Endothelial cell of umbilical vein (primary cell): ENCODE data around the gene ANGEL2. TPM values are rescaled to one million over a fixed set of nuclear protein-coding genes. Genes with fewer than 3 reads are reported as not detected.

Source experiments
- BruUV-seq: library from RNA; stranded (reverse); fragments of 400-500 nt; replicated peaks from 2 replicates; lab custom pipeline; 2021; lab: Mats Ljungman, UMichigan
- CTCF ChIA-PET: fragments of 300-600, 350-600 bp; sonication (Branson Sonifier 250); formaldehyde crosslinking; loops from one replicate; lab custom pipeline; 2021; ENCODE audit warnings: antibody characterized with exemption, inconsistent platforms; lab: Charles Lee
- POLR2A ChIA-PET: fragments of 300-600, 350-600 bp; sonication (Branson Sonifier 250); formaldehyde crosslinking; loops from one replicate; lab custom pipeline; 2021; ENCODE audit warnings: antibody characterized with exemption, inconsistent platforms; lab: Charles Lee
- DNase-seq: peaks from one replicate; pipeline ENCODE4 v3.0.0-alpha.2; 2011; ENCODE audit warnings: low read depth, low spot score
- FAIRE-seq: peaks from 2 replicates; lab custom pipeline; 2011; peaks lifted over from hg19 to GRCh38; lab: Jason Lieb, UNC
- H2AFZ ChIP-seq: 2 replicates; pipeline ENCODE4 v1.6.0; 2012; ENCODE audit warnings: low read depth, low read length, control low read depth, inconsistent platforms
- H3K27ac ChIP-seq: 2 replicates; pipeline ENCODE4 v1.5.1; 2011; ENCODE audit warnings: low read depth, mild to moderate bottlenecking, control low read depth, low read length, moderate library complexity; ENCODE audit not compliant: insufficient read depth
- H3K27me3 ChIP-seq, 2 experiments: 2 replicates each; pipeline versions ENCODE4 v1.6.0 to v1.6.1; 2011; ENCODE audit warnings: low read length in 2 of 2, mixed read lengths in 1 of 2; ENCODE audit not compliant: control insufficient read depth in 2 of 2, insufficient read depth in 2 of 2
- H3K36me3 ChIP-seq, 2 experiments: 2 replicates in 1 of 2; 3 replicates in 1 of 2; pipeline ENCODE4 v1.5.1; 2011; ENCODE audit warnings: low read length in 2 of 2, mild to moderate bottlenecking in 1 of 2, moderate library complexity in 1 of 2; ENCODE audit not compliant: control insufficient read depth in 2 of 2, insufficient read depth in 2 of 2; ENCODE audit errors: extremely low read depth in 1 of 2
- H3K4me1 ChIP-seq: 3 replicates; pipeline ENCODE4 v1.5.1; 2011; ENCODE audit warnings: mild to moderate bottlenecking, low read length; ENCODE audit not compliant: control insufficient read depth, insufficient read depth; ENCODE audit errors: extremely low read depth
- H3K4me2 ChIP-seq: 2 replicates; pipeline ENCODE4 v1.6.1; 2011; ENCODE audit warnings: low read length, control low read depth, mixed read lengths; ENCODE audit not compliant: insufficient read depth
- H3K4me3 ChIP-seq, 3 experiments: fragments of 200-600 bp in 1 of 3; sonication (generic), shearing (Covaris generic) in 1 of 3; replicated peaks in 1 of 3; 2 replicates each; pipeline ENCODE4 v1.5.1; 2011 to 2016; ENCODE audit warnings: control low read depth in 3 of 3, low read length in 3 of 3, mild to moderate bottlenecking in 2 of 3, inconsistent platforms in 1 of 3, low read depth in 1 of 3, moderate library complexity in 1 of 3; ENCODE audit not compliant: insufficient read depth in 1 of 3
- H3K79me2 ChIP-seq: 2 replicates; pipeline ENCODE4 v1.6.0; 2012; ENCODE audit warnings: low read length, inconsistent platforms; ENCODE audit not compliant: control insufficient read depth, insufficient read depth
- H3K9ac ChIP-seq: replicated peaks from 2 replicates; pipeline ENCODE3; 2011; ENCODE audit warnings: low read length, control low read depth; ENCODE audit not compliant: insufficient read depth; ENCODE audit errors: extremely low read depth
- H3K9me1 ChIP-seq: replicated peaks from 3 replicates; pipeline ENCODE4 v1.6.0; 2011; ENCODE audit warnings: mild to moderate bottlenecking, low read length; ENCODE audit not compliant: control insufficient read depth, insufficient read depth; ENCODE audit errors: extremely low read depth
- H3K9me3 ChIP-seq: replicated peaks from 2 replicates; pipeline ENCODE4 v1.5.1; 2012; ENCODE audit warnings: low read length, inconsistent platforms; ENCODE audit not compliant: control insufficient read depth, insufficient read depth
- H4K20me1 ChIP-seq: replicated peaks from 2 replicates; pipeline ENCODE3; 2011; ENCODE audit warnings: mild to moderate bottlenecking, low read length; ENCODE audit not compliant: control insufficient read depth, insufficient read depth; ENCODE audit errors: extremely low read depth
- CTCF ChIP-seq, 2 donors: IDR thresholded peaks; 1 replicate in 1 of 2; 2 replicates in 1 of 2; pipeline ENCODE4 v1.5.1; 2011; ENCODE audit warnings: low read length in 2 of 2, mild to moderate bottlenecking in 2 of 2, moderate library complexity in 2 of 2, control low read depth in 1 of 2, inconsistent platforms in 1 of 2, low read depth in 1 of 2; ENCODE audit not compliant: insufficient read depth in 1 of 2; ENCODE audit errors: extremely low read depth in 1 of 2
- EZH2 ChIP-seq: IDR thresholded peaks from 2 replicates; pipeline ENCODE4 v1.6.1; 2012; ENCODE audit warnings: borderline replicate concordance, low read depth, mild to moderate bottlenecking, moderate library complexity, low read length, inconsistent platforms; ENCODE audit not compliant: severe bottlenecking
- FOS ChIP-seq: IDR thresholded peaks from 2 replicates; pipeline ENCODE4 v1.6.1; 2011; ENCODE audit warnings: mild to moderate bottlenecking, low read length, moderate library complexity, borderline replicate concordance; ENCODE audit not compliant: insufficient read depth
- GATA2 ChIP-seq: IDR thresholded peaks from 2 replicates; pipeline ENCODE4 v1.7.0; 2011; ENCODE audit warnings: low read depth, mild to moderate bottlenecking, moderate library complexity, mixed read lengths, low read length; ENCODE audit not compliant: insufficient read length, insufficient read depth
- JUN ChIP-seq: IDR thresholded peaks from 2 replicates; pipeline ENCODE4 v1.6.1; 2011; ENCODE audit warnings: borderline replicate concordance, low read depth; ENCODE audit not compliant: insufficient read length, insufficient read depth
- MAX ChIP-seq: IDR thresholded peaks from 2 replicates; pipeline ENCODE4 v1.6.1; 2011; ENCODE audit not compliant: insufficient read depth, insufficient read length
- MYC ChIP-seq: IDR thresholded peaks from one replicate; pipeline ENCODE4 v1.6.1; 2011; ENCODE audit warnings: mild to moderate bottlenecking, low read depth, low read length
- POLR2A ChIP-seq: IDR thresholded peaks from 2 replicates; pipeline ENCODE4 v1.6.1; 2012; ENCODE audit warnings: low read depth, mild to moderate bottlenecking, control low read depth, low read length
- POLR2AphosphoS5 ChIP-seq: IDR thresholded peaks from 2 replicates; pipeline ENCODE4 v1.6.1; 2012; ENCODE audit warnings: low read depth, mild to moderate bottlenecking, control low read depth, low read length, moderate library complexity; ENCODE audit not compliant: insufficient read depth
- dilution Hi-C: fragments of 300-500 bp; cut with MboI; formaldehyde crosslinking; loops from one replicate; pipeline ENCODE4 v1.15.0; 2019; ENCODE audit warnings: low sequenced_read_pairs; ENCODE audit not compliant: extremely low pct_ligation_motif_present
- intact Hi-C: fragments of 100-400 bp; cut with micrococcal nuclease; formaldehyde crosslinking; loops from one replicate; pipeline ENCODE4 v1.10.0; 2022
- polyA plus RNA-seq, 4 experiments: library from polyadenylated mRNA; depleted of rRNA in 3 of 4; stranded (reverse) in 3 of 4; unstranded in 1 of 4; fragments of >200 nt; gene quantifications; 2 replicates each; pipeline versions ENCODE4 v1.2.1 to v1.2.3, GENCODE V29; 2011 to 2012; ENCODE audit warnings: missing spikeins in 1 of 4
- total RNA-seq: library from RNA; stranded (reverse); gene quantifications from 2 replicates; pipeline ENCODE4 v1.2.3, GENCODE V29; 2021

Gene ANGEL2
- total and polyA plus RNA-seq, 2 donors (not counting 3 experiments of a cell fraction or from before 2014, with no cell fraction given) = 11.9 to 39.1 TPM

GRCh38 chr1:212979340-212980122, 36.1 kb downstream of the ANGEL2 start:
- Histone ChIP-seq H3K27me3 (no peaks in the 10 kb centered on the region), H4K20me1 (no peaks in the 10 kb centered on the region), H3K4me2 (no peak overlapping the region), H3K9me3 (no peaks in the 10 kb centered on the region), H3K4me1 (no peaks in the 10 kb centered on the region), H3K9me1 (no peaks in the 10 kb centered on the region), H3K79me2 (no peaks in the 10 kb centered on the region), H3K4me3 (no peak overlapping the region), H3K9ac (no peak overlapping the region), H3K36me3 (no peaks in the 10 kb centered on the region), H3K27ac (no peak overlapping the region), H2AFZ (no peak overlapping the region)
- dilution Hi-C loops (no loop called here), intact Hi-C loops (no loop called here)
- TF ChIP-seq CTCF (IDR thresholded peaks at IDR 0.05; ENCODE audit: extremely low read depth in 1 of 2, insufficient read depth in 1 of 2, low read depth in 1 of 2, low read length in 2 of 2) = no peak
- DNase-seq = no peak
- BruUV-seq = no TSS peak
- FAIRE-seq = no peak
- ChIA-PET CTCF (interaction anchor here (1.4 to 2.0 kb wide), 2 partner anchors 12 to 230 kb away, joined by 3 to 10 read pairs; no protein-coding TSS in a partner anchor), POLR2A (no interaction called here)

- no TSS peak for BruUV-seq
- intact Hi-C loops = no loop called here
- Histone ChIP-seq H3K79me2 (no peaks in the 10 kb centered on the region), H3K27me3 (no peaks in the 10 kb centered on the region), H4K20me1 (no peaks in the 10 kb centered on the region), H3K36me3 (no peaks in the 10 kb centered on the region), H3K4me1 (no peaks in the 10 kb centered on the region), H3K9me1 (no peaks in the 10 kb centered on the region), H2AFZ (no peak overlapping the region), H3K27ac (no peak overlapping the region), H3K9ac (no peak overlapping the region), H3K4me2 (no peak overlapping the region), H3K4me3 (no peak overlapping the region), H3K9me3 (no peaks in the 10 kb centered on the region)
- DNase-seq (no peak), FAIRE-seq (no peak)
- POLR2A ChIA-PET = no interaction called here
- TF ChIP-seq MYC (no peak), GATA2 (no peak), POLR2AphosphoS5 (no peak), MAX (no peak), JUN (no peak), EZH2 (no peak), POLR2A (no peak), CTCF (IDR thresholded peaks at IDR 0.05; ENCODE audit: extremely low read depth in 1 of 2, insufficient read depth in 1 of 2, low read depth in 1 of 2, low read length in 2 of 2) (no peak), FOS (no peak)
- dilution Hi-C loops = no loop called here
- CTCF ChIA-PET = no interaction called here
These were observed 37.7 kb downstream of the ANGEL2 start for GRCh38 chr1:212977781-212978645.
